HEK293T (cell line): ENCODE data around the gene LYSMD2.

Experiments used
- CTCF ChIA-PET: fragments of 350-600 bp; formaldehyde crosslinking; extraction: SDS; loops from one replicate; lab custom pipeline; 2021; ENCODE audit warnings: antibody characterized with exemption, inconsistent platforms; lab: Yijun Ruan, JAX
- POLR2A ChIA-PET: fragments of 350-600 bp; formaldehyde crosslinking; extraction: SDS; loops from one replicate; lab custom pipeline; 2020; ENCODE audit warnings: antibody characterized with exemption, inconsistent platforms; lab: Yijun Ruan, JAX
- DNase-seq: peaks from one replicate; pipeline ENCODE4 v3.0.0; 2012; ENCODE audit warnings: mixed read lengths; ENCODE audit errors: extremely low spot score
- ARNT ChIP-seq: fragments of 450-650 bp; IDR thresholded peaks from 2 replicates; pipeline ENCODE4 v1.6.1; 2017; ENCODE audit warnings: mild to moderate bottlenecking
- BHLHE40 ChIP-seq: fragments of 450-650 bp; IDR thresholded peaks from 2 replicates; pipeline ENCODE4 v1.6.1; 2016; ENCODE audit warnings: mild to moderate bottlenecking, moderate library complexity, borderline replicate concordance
- CTBP1 ChIP-seq: fragments of 450-650 bp; IDR thresholded peaks from 2 replicates; pipeline ENCODE4 v1.6.1; 2016; ENCODE audit warnings: borderline replicate concordance
- ELF4 ChIP-seq: fragments of 450-650 bp; IDR thresholded peaks from 2 replicates; pipeline ENCODE4 v1.6.1; 2017; ENCODE audit warnings: antibody characterized with exemption
- FOXA1 ChIP-seq: fragments of 450-650 bp; IDR thresholded peaks from 2 replicates; pipeline ENCODE4 v1.6.1; 2016; ENCODE audit warnings: mild to moderate bottlenecking
- FOXK2 ChIP-seq: fragments of 450-650 bp; IDR thresholded peaks from 2 replicates; pipeline ENCODE4 v1.6.1; 2016; ENCODE audit warnings: mild to moderate bottlenecking
- FOXM1 ChIP-seq: fragments of 450-650 bp; IDR thresholded peaks from 2 replicates; pipeline ENCODE4 v1.6.1; 2017; ENCODE audit warnings: mild to moderate bottlenecking, borderline replicate concordance
- HDGF ChIP-seq: fragments of 450-650 bp; IDR thresholded peaks from 2 replicates; pipeline ENCODE4 v1.6.1; 2017; ENCODE audit warnings: antibody characterized with exemption, borderline replicate concordance
- L3MBTL2 ChIP-seq: fragments of 450-650 bp; conservative IDR thresholded peaks from 2 replicates; pipeline ENCODE4 v1.6.1; 2016; ENCODE audit warnings: mild to moderate bottlenecking
- LEF1 ChIP-seq: fragments of 450-650 bp; IDR thresholded peaks from 2 replicates; pipeline ENCODE4 v1.6.1; 2017; ENCODE audit warnings: mild to moderate bottlenecking, borderline replicate concordance
- NFRKB ChIP-seq: fragments of 450-650 bp; IDR thresholded peaks from 2 replicates; pipeline ENCODE4 v1.6.1; 2016; ENCODE audit warnings: mild to moderate bottlenecking, moderate library complexity
- SP1 ChIP-seq: fragments of 450-650 bp; IDR thresholded peaks from 2 replicates; pipeline ENCODE4 v1.6.1; 2017
- SUZ12 ChIP-seq: fragments of 450-650 bp; IDR thresholded peaks from 2 replicates; pipeline ENCODE4 v1.6.1; 2016; ENCODE audit warnings: mild to moderate bottlenecking
- TARDBP ChIP-seq: fragments of 450-650 bp; IDR thresholded peaks from 2 replicates; pipeline ENCODE4 v1.6.1; 2016
- ZNF384 ChIP-seq: fragments of 450-650 bp; IDR thresholded peaks from 2 replicates; pipeline ENCODE4 v1.6.1; 2016
- TF ChIP-seq, protein P1 (sequence below): fragments of 450-650 bp; IDR thresholded peaks from 2 replicates; pipeline ENCODE4 v1.6.1; 2016

The LYSMD2 gene

DNA sequence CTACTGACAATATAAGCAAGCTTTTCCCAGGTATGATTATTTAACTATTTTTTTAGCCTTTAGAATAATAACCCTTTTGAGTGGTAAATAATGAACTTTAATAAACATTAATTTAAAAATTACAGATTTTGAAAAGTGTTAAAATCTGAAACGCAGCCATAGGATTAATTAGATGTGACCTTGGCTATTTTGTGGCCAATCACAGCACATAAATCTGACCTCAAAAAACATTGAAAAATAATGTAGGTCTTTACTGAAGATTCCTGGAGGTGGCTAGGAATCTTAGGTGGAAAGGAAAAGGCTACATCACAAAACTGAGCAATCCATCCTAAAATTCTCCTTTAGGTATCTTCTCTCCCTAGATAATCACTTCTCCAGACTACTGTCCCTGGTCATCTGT lies 38.1 kb downstream of the LYSMD2 start:
- TF ChIP-seq TARDBP = no peak
- no peak for TF ChIP-seq ZNF384
- TF ChIP-seq SP1 = no peak
- TF ChIP-seq L3MBTL2 = no peak
- no peak for TF ChIP-seq ARNT
- TF ChIP-seq CTBP1 = no peak
- no peak for TF ChIP-seq FOXA1
- no peak for TF ChIP-seq LEF1
- DNase-seq = no peak
- CTCF ChIA-PET = no interaction called here
- POLR2A ChIA-PET = no interaction called here

DNA sequence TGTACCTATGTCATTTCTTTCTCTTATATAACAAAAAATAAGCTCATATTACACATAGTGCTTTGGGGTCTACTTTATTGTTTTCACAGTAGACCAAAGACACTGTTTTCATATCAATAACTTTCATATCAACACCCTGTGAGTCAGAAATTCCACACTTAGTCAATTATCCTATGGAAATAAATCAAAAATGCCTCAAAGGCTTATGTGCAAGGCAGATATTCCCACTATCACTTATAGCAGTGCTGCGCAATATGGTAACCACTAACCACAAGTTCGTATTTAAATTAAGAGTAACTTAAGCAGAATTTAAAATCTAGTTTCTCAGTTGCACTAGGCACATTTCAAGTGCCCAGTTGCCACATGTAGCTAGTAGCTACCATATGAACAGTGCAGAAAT lies 40.3 kb downstream of the LYSMD2 start:
- ChIA-PET CTCF (interaction anchor here (0.6 kb wide), 1 partner anchor 47 kb away, joined by 4 read pairs; no protein-coding TSS in a partner anchor), POLR2A (no interaction called here)
- TF ChIP-seq FOXK2 = no peak
- TF ChIP-seq ZNF384 = no peak
- no peak for TF ChIP-seq LEF1
- TF ChIP-seq L3MBTL2 = no peak
- no peak for TF ChIP-seq CTBP1
- no peak for TF ChIP-seq BHLHE40
- no peak for TF ChIP-seq FOXM1
- TF ChIP-seq ARNT = no peak
- DNase-seq = no peak

DNA sequence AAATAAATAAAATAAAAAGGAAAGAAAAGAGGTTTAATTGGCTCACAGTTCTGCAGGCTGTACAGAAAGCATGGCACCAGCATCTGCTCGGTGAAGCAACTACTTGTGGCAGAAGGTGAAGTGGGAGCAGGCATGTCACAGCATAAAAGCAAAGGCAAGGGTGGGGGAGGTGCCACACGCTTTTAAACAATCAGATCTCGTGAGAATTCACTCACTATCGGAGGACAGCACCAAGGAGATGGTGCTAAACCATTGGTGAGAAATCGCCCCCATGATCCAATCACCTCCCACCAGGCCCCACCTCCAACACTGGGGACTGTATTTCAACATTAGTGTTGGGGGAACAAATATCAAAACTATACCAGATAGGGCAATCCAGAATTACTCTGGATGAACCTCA lies 40.9 kb downstream of the LYSMD2 start:
- DNase-seq = no peak
- ChIA-PET POLR2A (no interaction called here), CTCF (no interaction called here)
- TF ChIP-seq SUZ12 (no peak), FOXA1 (no peak), BHLHE40 (no peak), FOXM1 (no peak), ZNF384 (no peak), FOXK2 (no peak), SP1 (no peak), ELF4 (no peak), TARDBP (no peak), LEF1 (no peak), L3MBTL2 (no peak), ARNT (no peak), CTBP1 (no peak), HDGF (no peak), NFRKB (no peak)
- TF ChIP-seq, protein P1, sequence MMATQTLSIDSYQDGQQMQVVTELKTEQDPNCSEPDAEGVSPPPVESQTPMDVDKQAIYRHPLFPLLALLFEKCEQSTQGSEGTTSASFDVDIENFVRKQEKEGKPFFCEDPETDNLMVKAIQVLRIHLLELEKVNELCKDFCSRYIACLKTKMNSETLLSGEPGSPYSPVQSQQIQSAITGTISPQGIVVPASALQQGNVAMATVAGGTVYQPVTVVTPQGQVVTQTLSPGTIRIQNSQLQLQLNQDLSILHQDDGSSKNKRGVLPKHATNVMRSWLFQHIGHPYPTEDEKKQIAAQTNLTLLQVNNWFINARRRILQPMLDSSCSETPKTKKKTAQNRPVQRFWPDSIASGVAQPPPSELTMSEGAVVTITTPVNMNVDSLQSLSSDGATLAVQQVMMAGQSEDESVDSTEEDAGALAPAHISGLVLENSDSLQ = no peak

DNA sequence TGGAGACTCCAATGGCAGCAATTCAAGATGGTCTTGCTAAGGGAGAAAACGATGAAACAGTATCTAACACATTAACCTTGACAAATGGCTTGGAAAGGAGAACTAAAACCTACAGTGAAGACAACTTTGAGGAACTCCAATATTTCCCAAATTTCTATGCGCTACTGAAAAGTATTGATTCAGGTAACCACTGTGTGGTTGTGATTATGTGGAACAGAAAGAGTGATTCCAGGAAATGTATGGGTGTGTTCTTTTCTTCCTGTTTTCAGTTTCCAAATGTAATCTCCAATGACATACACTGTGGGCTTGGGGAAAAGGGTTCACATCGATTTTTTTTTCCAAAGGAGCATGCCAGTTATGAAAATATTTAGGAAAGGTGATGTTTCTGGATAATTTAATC lies 45.3 kb downstream of the LYSMD2 start:
- no peak for TF ChIP-seq NFRKB
- no peak for TF ChIP-seq FOXK2
- no peak for TF ChIP-seq TARDBP
- no peak for TF ChIP-seq BHLHE40
- TF ChIP-seq SUZ12 = no peak
- TF ChIP-seq ZNF384 = no peak
- no peak for TF ChIP-seq SP1
- TF ChIP-seq HDGF = no peak
- TF ChIP-seq FOXM1 = no peak
- no peak for TF ChIP-seq LEF1
- TF ChIP-seq ARNT = no peak
- no peak for TF ChIP-seq FOXA1
- TF ChIP-seq, protein P1 = no peak
- no peak for TF ChIP-seq ELF4
- no peak for TF ChIP-seq L3MBTL2
- TF ChIP-seq CTBP1 = no peak
- CTCF ChIA-PET = no interaction called here
- DNase-seq = no peak
- POLR2A ChIA-PET = no interaction called here

DNA sequence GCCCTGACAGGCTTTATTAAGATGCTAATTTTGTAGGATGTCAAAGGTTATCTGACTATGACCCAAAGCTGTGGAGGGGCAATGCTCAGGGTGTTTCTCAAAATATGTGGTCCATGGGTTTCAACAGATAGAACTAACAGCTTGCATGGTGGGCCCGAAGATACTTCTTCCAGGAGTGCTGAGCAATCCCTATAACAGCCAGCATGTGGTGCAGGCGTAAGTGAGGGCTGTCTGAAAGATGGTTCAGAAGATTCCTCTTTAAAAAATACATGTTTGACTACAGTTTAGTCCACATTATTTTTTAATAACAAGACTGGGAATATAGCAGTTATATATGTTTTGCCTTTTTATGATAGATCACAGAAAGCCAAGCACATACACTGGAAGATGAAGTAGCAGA lies 48.6 kb downstream of the LYSMD2 start:
- DNase-seq = no peak
- TF ChIP-seq TARDBP (no peak), LEF1 (no peak), FOXK2 (no peak), SUZ12 (no peak), HDGF (no peak), NFRKB (no peak), L3MBTL2 (no peak), ELF4 (no peak), FOXM1 (no peak), ZNF384 (no peak), SP1 (no peak), BHLHE40 (no peak), CTBP1 (no peak), FOXA1 (no peak), ARNT (no peak)
- TF ChIP-seq, protein P1 = no peak
- POLR2A ChIA-PET = interaction anchor here (1.0 kb wide), 1 partner anchor 16 kb away, joined by 3 read pairs; no protein-coding TSS in a partner anchor
- CTCF ChIA-PET = no interaction called here

DNA sequence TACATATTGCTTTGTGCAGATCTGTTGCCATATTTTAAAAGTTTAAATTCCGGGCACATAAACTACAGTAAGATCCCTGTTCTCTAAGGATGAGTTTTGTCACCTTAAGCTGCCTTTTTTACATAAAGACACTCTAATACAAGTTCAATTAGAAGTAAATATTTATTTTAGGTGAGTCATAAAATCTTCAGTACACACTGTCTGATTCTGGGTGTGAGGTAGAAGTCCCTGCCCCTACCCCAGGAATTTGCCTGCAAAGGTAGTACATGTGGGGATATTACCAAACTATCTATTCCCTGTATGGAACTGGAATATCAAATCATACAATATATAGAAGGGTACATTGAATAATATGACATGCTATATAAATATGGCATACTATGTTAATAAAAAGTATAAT lies 49.9 kb downstream of the LYSMD2 start:
- ChIA-PET POLR2A (no interaction called here), CTCF (no interaction called here)
- DNase-seq = no peak
- TF ChIP-seq FOXM1 = no peak
- no peak for TF ChIP-seq TARDBP
- no peak for TF ChIP-seq SUZ12
- no peak for TF ChIP-seq NFRKB
- TF ChIP-seq ELF4 = no peak
- no peak for TF ChIP-seq ZNF384
- no peak for TF ChIP-seq FOXA1
- TF ChIP-seq HDGF = no peak
- no peak for TF ChIP-seq BHLHE40
- no peak for TF ChIP-seq L3MBTL2
- no peak for TF ChIP-seq CTBP1
- TF ChIP-seq SP1 = no peak
- TF ChIP-seq LEF1 = no peak
- TF ChIP-seq, protein P1 = no peak
- no peak for TF ChIP-seq FOXK2
- no peak for TF ChIP-seq ARNT
